IMR-90 (cell line): ENCODE results near the gene SLC9B2. TPM values are rescaled to one million over a fixed set of nuclear protein-coding genes. Genes with fewer than 3 reads are reported as not detected.

Experiments
- ATAC-seq: fragments of 200-7000 bp; cut with Tn5 transposase; 2 replicates; pipeline ENCODE4 v1.9.1; 2020; ENCODE audit warnings: low read depth, mild to moderate bottlenecking, moderate library complexity
- BruUV-seq: library from RNA; stranded (reverse); fragments of 400-500 nt; replicated peaks from 2 replicates; lab custom pipeline; 2021; lab: Mats Ljungman, UMichigan
- CTCF ChIA-PET: fragments of 300-600 bp; formaldehyde crosslinking; extraction: SDS; loops from one replicate; lab custom pipeline; 2021; ENCODE audit warnings: antibody characterized with exemption; lab: Yijun Ruan, JAX
- POLR2A ChIA-PET: fragments of 300-600 bp; sonication (Branson Sonifier 250); formaldehyde crosslinking; loops from one replicate; lab custom pipeline; 2022; ENCODE audit warnings: antibody characterized with exemption; ENCODE audit not compliant: unreplicated experiment; lab: Charles Lee
- DNase-seq: peaks from one replicate; pipeline ENCODE4 v3.0.0; 2013
- H2AFZ ChIP-seq: replicated peaks from 2 replicates; pipeline ENCODE3; 2013; ENCODE audit warnings: low read length, mild to moderate bottlenecking; ENCODE audit not compliant: poor library complexity
- H2AK5ac ChIP-seq: 2 replicates; pipeline ENCODE4 v1.6.1; 2013; ENCODE audit warnings: low read depth, low read length, inconsistent platforms
- H2AK9ac ChIP-seq: replicated peaks from 2 replicates; pipeline ENCODE3; 2013; ENCODE audit warnings: mild to moderate bottlenecking, low read depth, low read length, moderate library complexity; ENCODE audit not compliant: poor library complexity
- H2BK120ac ChIP-seq: 2 replicates; pipeline ENCODE4 v1.6.1; 2013; ENCODE audit warnings: low read depth, low read length, inconsistent platforms
- H2BK15ac ChIP-seq: 3 replicates; pipeline ENCODE4 v1.6.1; 2013; ENCODE audit warnings: low read depth, low read length, inconsistent platforms
- H2BK20ac ChIP-seq: 2 replicates; pipeline ENCODE4 v1.6.1; 2013; ENCODE audit warnings: low read depth, mild to moderate bottlenecking, inconsistent platforms, low read length, moderate library complexity
- H2BK5ac ChIP-seq: 2 replicates; pipeline ENCODE4 v1.6.1; 2013; ENCODE audit warnings: mild to moderate bottlenecking, low read depth, low read length, inconsistent platforms; ENCODE audit not compliant: poor library complexity, severe bottlenecking
- H3K14ac ChIP-seq: replicated peaks from 2 replicates; pipeline ENCODE4 v1.6.1; 2013; ENCODE audit warnings: low read depth, low read length, inconsistent platforms
- H3K18ac ChIP-seq: 2 replicates; pipeline ENCODE4 v1.6.1; 2013; ENCODE audit warnings: low read depth, low read length, control low read depth
- H3K23ac ChIP-seq: 2 replicates; pipeline ENCODE4 v1.6.1; 2013; ENCODE audit warnings: low read depth, low read length, inconsistent platforms
- H3K27ac ChIP-seq: 2 replicates; pipeline ENCODE4 v1.5.1; 2013; ENCODE audit warnings: mild to moderate bottlenecking, control low read depth, low read length; ENCODE audit not compliant: insufficient read depth
- H3K27me3 ChIP-seq: 2 replicates; pipeline ENCODE4 v1.6.1; 2013; ENCODE audit warnings: low read length; ENCODE audit not compliant: control insufficient read depth, insufficient read depth
- H3K36me3 ChIP-seq: 2 replicates; pipeline ENCODE4 v1.6.1; 2013; ENCODE audit warnings: low read length, mixed read lengths; ENCODE audit not compliant: control insufficient read depth, insufficient read depth
- H3K4ac ChIP-seq: 2 replicates; pipeline ENCODE4 v1.6.1; 2013; ENCODE audit warnings: low read depth, low read length, inconsistent platforms
- H3K4me1 ChIP-seq: 2 replicates; pipeline ENCODE4 v1.6.1; 2013; ENCODE audit warnings: low read length, mixed read lengths; ENCODE audit not compliant: control insufficient read depth, insufficient read depth
- H3K4me2 ChIP-seq: 2 replicates; pipeline ENCODE4 v1.6.1; 2013; ENCODE audit warnings: low read depth, mild to moderate bottlenecking, control low read depth, low read length, moderate library complexity
- H3K4me3 ChIP-seq: 2 replicates; pipeline ENCODE4 v1.5.1; 2013; ENCODE audit warnings: low read depth, mild to moderate bottlenecking, control low read depth, low read length, moderate library complexity; ENCODE audit not compliant: insufficient read depth
- H3K56ac ChIP-seq: 2 replicates; pipeline ENCODE4 v1.6.1; 2013; ENCODE audit warnings: low read length, inconsistent platforms; ENCODE audit not compliant: insufficient read depth; ENCODE audit errors: extremely low read depth
- H3K79me1 ChIP-seq, 2 experiments: 2 replicates each; pipeline ENCODE4 v1.6.1; 2013; ENCODE audit warnings: low read length in 2 of 2, inconsistent platforms in 1 of 2, low read depth in 1 of 2
- H3K9ac ChIP-seq: 2 replicates; pipeline ENCODE4 v1.6.1; 2013; ENCODE audit warnings: low read depth, low read length, control low read depth
- H3K9me1 ChIP-seq: 2 replicates; pipeline ENCODE4 v1.6.1; 2013; ENCODE audit warnings: low read length, inconsistent platforms; ENCODE audit not compliant: insufficient read depth
- H3K9me3 ChIP-seq: 2 replicates; pipeline ENCODE4 v1.6.1; 2013; ENCODE audit warnings: low read length; ENCODE audit not compliant: control insufficient read depth, insufficient read depth
- H4K20me1 ChIP-seq: 2 replicates; pipeline ENCODE4 v1.6.1; 2013; ENCODE audit warnings: low read length, inconsistent platforms; ENCODE audit not compliant: insufficient read depth
- H4K5ac ChIP-seq: 2 replicates; pipeline ENCODE4 v1.6.1; 2013; ENCODE audit warnings: mild to moderate bottlenecking, low read depth, low read length, control low read depth
- H4K8ac ChIP-seq, 2 experiments: 2 replicates each; pipeline ENCODE4 v1.6.1; 2013; ENCODE audit warnings: low read depth in 2 of 2, low read length in 2 of 2, control low read depth in 1 of 2, inconsistent platforms in 1 of 2
- H4K91ac ChIP-seq: 2 replicates; pipeline ENCODE4 v1.6.1; 2013; ENCODE audit warnings: low read depth, low read length, inconsistent platforms; ENCODE audit not compliant: insufficient read depth
- CEBPB ChIP-seq: IDR thresholded peaks from 2 replicates; pipeline ENCODE4 v1.6.1; 2012; ENCODE audit warnings: low read depth, low read length, improper control_type of control experiment
- CHD1 ChIP-seq: IDR thresholded peaks from 2 replicates; pipeline ENCODE4 v1.6.1; 2012; ENCODE audit warnings: low read depth, low read length, improper control_type of control experiment
- ELK1 ChIP-seq: fragments of 150-350 bp; IDR thresholded peaks from 2 replicates; pipeline ENCODE4 v1.6.1; 2016; ENCODE audit warnings: low read depth, mild to moderate bottlenecking, low read length, moderate library complexity, borderline replicate concordance
- FOS ChIP-seq: fragments of 150-350 bp; IDR thresholded peaks from 2 replicates; pipeline ENCODE4 v1.6.1; 2016; ENCODE audit warnings: low read depth, low read length
- MAFK ChIP-seq: IDR thresholded peaks from 2 replicates; pipeline ENCODE4 v1.6.1; 2012; ENCODE audit warnings: low read depth, low read length, improper control_type of control experiment
- MAZ ChIP-seq: IDR thresholded peaks from 2 replicates; pipeline ENCODE4 v1.6.1; 2012; ENCODE audit warnings: low read depth, mild to moderate bottlenecking, low read length, improper control_type of control experiment, moderate library complexity, borderline replicate concordance
- MXI1 ChIP-seq: IDR thresholded peaks from 2 replicates; pipeline ENCODE4 v1.6.1; 2012; ENCODE audit warnings: low read depth, mild to moderate bottlenecking, low read length, moderate library complexity, borderline replicate concordance
- POLR2A ChIP-seq: IDR thresholded peaks from 2 replicates; pipeline ENCODE4 v1.6.1; 2012; ENCODE audit warnings: mild to moderate bottlenecking, low read depth, low read length
- RCOR1 ChIP-seq: IDR thresholded peaks from 2 replicates; pipeline ENCODE4 v1.6.1; 2012; ENCODE audit warnings: mild to moderate bottlenecking, low read length, improper control_type of control experiment; ENCODE audit not compliant: insufficient replicate concordance
- SMC3 ChIP-seq: fragments of 150-350 bp; IDR thresholded peaks from 2 replicates; pipeline ENCODE4 v1.6.1; 2016; ENCODE audit warnings: low read depth, mild to moderate bottlenecking, antibody characterized with exemption, low read length, moderate library complexity
- WGBS, 2 experiments: methylation state at CpG; one replicate each; pipeline versions ENCODE4 v1.1.5 to v1.1.7; 2013; ENCODE audit warnings: missing lambda C conversion rate in 2 of 2; ENCODE audit not compliant: insufficient read length in 1 of 2; ENCODE audit errors: extremely low coverage in 2 of 2; 5-methylcytosine and 5-hydroxymethylcytosine counted together
- dilution Hi-C: fragments of 300-500 bp; cut with HindIII; formaldehyde crosslinking; loops from one replicate; pipeline ENCODE4 v1.14.3; 2018; ENCODE audit warnings: low sequenced_read_pairs; ENCODE audit not compliant: unreplicated experiment
- in situ Hi-C: fragments of 300-500 bp; cut with MboI; formaldehyde crosslinking; loops from 3 replicates; pipeline ENCODE4 v1.14.3; 2019; ENCODE audit warnings: low sequenced_read_pairs, inconsistent platforms, mixed read lengths
- intact Hi-C: fragments of 100-400 bp; cut with micrococcal nuclease; formaldehyde crosslinking; loops from 2 replicates; pipeline ENCODE4 v1.10.0; 2022
- polyA plus RNA-seq, 3 experiments: library from polyadenylated mRNA; depleted of rRNA; stranded (reverse); fragments of >200 nt; gene quantifications; 2 replicates each; pipeline ENCODE4 v1.2.3, GENCODE V29; 2012; ENCODE audit warnings: low replicate concordance in 1 of 3
- total RNA-seq: library from RNA; depleted of rRNA; stranded (reverse); fragments of >200 nt; gene quantifications from 2 replicates; pipeline ENCODE4 v1.2.3, GENCODE V29; 2012
- TF ChIP-seq, protein P1 (sequence below): conservative IDR thresholded peaks from 2 replicates; pipeline ENCODE4 v1.5.1; 2012; ENCODE audit warnings: mild to moderate bottlenecking, low read depth, low read length, improper control_type of control experiment
- TF ChIP-seq, protein P2 (sequence below): fragments of 150-350 bp; IDR thresholded peaks from 2 replicates; pipeline ENCODE4 v1.6.1; 2017; ENCODE audit warnings: mild to moderate bottlenecking, antibody characterized with exemption, low read length, low read depth

The SLC9B2 gene
- total and polyA plus RNA-seq, 2 of the 4 experiments (the other 2 are of a cell fraction), result 5.7 to 9.0 TPM

- no TSS peak for BruUV-seq
- DNase-seq (no peak), ATAC-seq (no peak)
- Histone ChIP-seq H2AK5ac (no peak overlapping the region), H3K4me1 (peaks cover 10% of the 10 kb centered on the region), H3K9me1 (peaks cover 7% of the 10 kb centered on the region; the same call in 1 of the 2 replicates), H4K5ac (no peak overlapping the region), H2BK5ac (no peak overlapping the region), H3K23ac (no peak overlapping the region), H3K79me1 (no peaks in the 10 kb centered on the region), H3K27ac (no peak overlapping the region), H4K20me1 (no peaks in the 10 kb centered on the region), H2AFZ (no peak overlapping the region), H4K8ac (no peak overlapping the region), H3K36me3 (no peaks in the 10 kb centered on the region), H2AK9ac (no peak overlapping the region), H3K4me3 (no peak overlapping the region), H2BK15ac (no peak overlapping the region; the same call in 2 of the 3 replicates), H3K4me2 (no peak overlapping the region), H4K91ac (no peak overlapping the region), H3K18ac (no peak overlapping the region), H2BK20ac (no peak overlapping the region), H2BK120ac (no peak overlapping the region), H3K27me3 (no peaks in the 10 kb centered on the region), H3K56ac (no peak overlapping the region), H3K9ac (no peak overlapping the region), H3K9me3 (no peaks in the 10 kb centered on the region), H3K4ac (no peak overlapping the region), H3K14ac (no peak overlapping the region)
- ChIA-PET POLR2A (no interaction called here), CTCF (interaction anchor here (0.6 to 1.4 kb wide), 3 partner anchors 28 to 685 kb away, joined by 3 to 5 read pairs (median 4); no protein-coding TSS in a partner anchor)
- dilution Hi-C loops (loop anchor here (25.0 kb wide), 1 partner anchor 399 kb away; no protein-coding TSS in a partner anchor), in situ Hi-C loops (no loop called here), intact Hi-C loops (loop anchor here (5.0 kb wide), 1 partner anchor 509 kb away; the partner anchor contains the start of gene NFKB1)
- WGBS, 2 experiments, result no CpG with 5 or more reads among the region's 1 CpG
- TF ChIP-seq MXI1 (no peak), POLR2A (no peak), MAFK (no peak), CHD1 (no peak), CEBPB (no peak), FOS (no peak), MAZ (no peak), SMC3 (no peak), RCOR1 (no peak), ELK1 (no peak)
- TF ChIP-seq, protein P1, sequence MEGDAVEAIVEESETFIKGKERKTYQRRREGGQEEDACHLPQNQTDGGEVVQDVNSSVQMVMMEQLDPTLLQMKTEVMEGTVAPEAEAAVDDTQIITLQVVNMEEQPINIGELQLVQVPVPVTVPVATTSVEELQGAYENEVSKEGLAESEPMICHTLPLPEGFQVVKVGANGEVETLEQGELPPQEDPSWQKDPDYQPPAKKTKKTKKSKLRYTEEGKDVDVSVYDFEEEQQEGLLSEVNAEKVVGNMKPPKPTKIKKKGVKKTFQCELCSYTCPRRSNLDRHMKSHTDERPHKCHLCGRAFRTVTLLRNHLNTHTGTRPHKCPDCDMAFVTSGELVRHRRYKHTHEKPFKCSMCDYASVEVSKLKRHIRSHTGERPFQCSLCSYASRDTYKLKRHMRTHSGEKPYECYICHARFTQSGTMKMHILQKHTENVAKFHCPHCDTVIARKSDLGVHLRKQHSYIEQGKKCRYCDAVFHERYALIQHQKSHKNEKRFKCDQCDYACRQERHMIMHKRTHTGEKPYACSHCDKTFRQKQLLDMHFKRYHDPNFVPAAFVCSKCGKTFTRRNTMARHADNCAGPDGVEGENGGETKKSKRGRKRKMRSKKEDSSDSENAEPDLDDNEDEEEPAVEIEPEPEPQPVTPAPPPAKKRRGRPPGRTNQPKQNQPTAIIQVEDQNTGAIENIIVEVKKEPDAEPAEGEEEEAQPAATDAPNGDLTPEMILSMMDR, result no peak
- TF ChIP-seq, protein P2, sequence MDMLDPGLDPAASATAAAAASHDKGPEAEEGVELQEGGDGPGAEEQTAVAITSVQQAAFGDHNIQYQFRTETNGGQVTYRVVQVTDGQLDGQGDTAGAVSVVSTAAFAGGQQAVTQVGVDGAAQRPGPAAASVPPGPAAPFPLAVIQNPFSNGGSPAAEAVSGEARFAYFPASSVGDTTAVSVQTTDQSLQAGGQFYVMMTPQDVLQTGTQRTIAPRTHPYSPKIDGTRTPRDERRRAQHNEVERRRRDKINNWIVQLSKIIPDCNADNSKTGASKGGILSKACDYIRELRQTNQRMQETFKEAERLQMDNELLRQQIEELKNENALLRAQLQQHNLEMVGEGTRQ, result no peak
Measured at GRCh38 chr4:103010804-103011203, 65.8 kb downstream of the SLC9B2 start.
